Smooth muscle cell (in vitro differentiated cells): ENCODE results near the gene PCSK5. TPM values are rescaled to one million over a fixed set of nuclear protein-coding genes. Genes with fewer than 3 reads are reported as not detected.

Experiments used
- DNase-seq: peaks from one replicate; lab custom pipeline; 2025; ENCODE audit not compliant: unreplicated experiment; lab: John Stamatoyannopoulos, UW
- H2AFZ ChIP-seq: fragments of 200-600 bp; sonication (generic); 2 replicates; pipeline ENCODE4 v1.6.0; 2016; ENCODE audit warnings: antibody characterized with exemption, low read depth, mild to moderate bottlenecking
- H3F3A ChIP-seq: fragments of 200-600 bp; sonication (generic); 2 replicates; pipeline ENCODE4 v1.6.0; 2017; ENCODE audit warnings: antibody characterized with exemption, low read depth
- H3K27ac ChIP-seq: fragments of 200-600 bp; sonication (generic); 2 replicates; pipeline ENCODE4 v1.5.1; 2016; ENCODE audit warnings: low read depth, mild to moderate bottlenecking
- H3K27me3 ChIP-seq: fragments of 200-600 bp; sonication (generic); 2 replicates; pipeline ENCODE4 v1.6.1; 2016; ENCODE audit warnings: low read depth, mild to moderate bottlenecking
- H3K36me3 ChIP-seq: fragments of 200-600 bp; sonication (generic); 2 replicates; pipeline ENCODE4 v1.5.1; 2016; ENCODE audit warnings: low read depth
- H3K4me1 ChIP-seq: fragments of 200-600 bp; sonication (generic); 2 replicates; pipeline ENCODE4 v1.5.1; 2016; ENCODE audit warnings: low read depth
- H3K4me2 ChIP-seq: fragments of 200-600 bp; sonication (generic); 2 replicates; pipeline ENCODE4 v1.6.0; 2016; ENCODE audit warnings: mild to moderate bottlenecking
- H3K4me3 ChIP-seq: fragments of 200-600 bp; sonication (generic); 2 replicates; pipeline ENCODE4 v1.5.1; 2016; ENCODE audit warnings: mild to moderate bottlenecking
- H3K79me2 ChIP-seq: fragments of 200-600 bp; sonication (generic); 2 replicates; pipeline ENCODE4 v1.6.0; 2016; ENCODE audit warnings: low read depth, mild to moderate bottlenecking
- H3K9ac ChIP-seq: fragments of 200-600 bp; sonication (generic); 2 replicates; pipeline ENCODE4 v1.6.0; 2016; ENCODE audit warnings: low read depth
- H3K9me3 ChIP-seq: fragments of 200-600 bp; sonication (generic); replicated peaks from 2 replicates; pipeline ENCODE4 v1.5.1; 2016; ENCODE audit warnings: low read depth
- H4K20me1 ChIP-seq: fragments of 200-600 bp; sonication (generic); 2 replicates; pipeline ENCODE4 v1.6.0; 2016; ENCODE audit warnings: low read depth
- CTCF ChIP-seq: fragments of 200-600 bp; sonication (generic); IDR thresholded peaks from 2 replicates; pipeline ENCODE4 v1.5.1; 2017; ENCODE audit warnings: borderline replicate concordance, mild to moderate bottlenecking, antibody characterized with exemption; ENCODE audit not compliant: insufficient read depth, poor library complexity, severe bottlenecking
- WGBS: methylation state at CpG from one replicate; pipeline ENCODE4 v1.1.7; 2016; ENCODE audit warnings: low lambda C conversion rate; 5-methylcytosine and 5-hydroxymethylcytosine counted together
- polyA plus RNA-seq: library from polyadenylated mRNA; unstranded; fragments of >200 nt; fragmentation: Nextera tagmentation; extraction: Ambion mirVana; gene quantifications from 2 replicates; pipeline ENCODE4 v1.2.1, GENCODE V29; 2016
- total RNA-seq: library from RNA; depleted of rRNA; stranded (reverse); fragments of >200 nt; gene quantifications from 2 replicates; pipeline ENCODE4 v1.2.3, GENCODE V29; 2014

The PCSK5 gene
- total and polyA plus RNA-seq, 2 experiments from 2014 or later, result 2.3 to 2.8 TPM

GRCh38 chr9:75921391-75922127, 31.1 kb downstream of the PCSK5 start:
- DNase-seq, result no peak
- H3K27ac ChIP-seq, result no peak overlapping the region
- H3K4me1 ChIP-seq, result no peaks in the 10 kb centered on the region

GRCh38 chr9:75926385-75926784, 35.9 kb downstream of the PCSK5 start:
- Histone ChIP-seq H3K9ac (no peak overlapping the region), H3K79me2 (no peaks in the 10 kb centered on the region), H3K27me3 (peaks cover 4% of the 10 kb centered on the region), H3K27ac (no peak overlapping the region), H3K9me3 (no peaks in the 10 kb centered on the region), H4K20me1 (no peaks in the 10 kb centered on the region), H3K4me3 (no peak overlapping the region), H3K4me2 (no peak overlapping the region), H3K4me1 (peaks cover 12% of the 10 kb centered on the region), H3K36me3 (no peaks in the 10 kb centered on the region), H2AFZ (no peak overlapping the region), H3F3A (no peaks in the 10 kb centered on the region)
- WGBS, result 33% methylated on average over 2 of the region's 2 CpGs
- TF ChIP-seq CTCF, result no peak
- no peak for DNase-seq

More at GRCh38 chr9:75921391-75922127, 31.1 kb downstream of the PCSK5 start:
- Histone ChIP-seq H3K36me3 (no peaks in the 10 kb centered on the region), H4K20me1 (no peaks in the 10 kb centered on the region), H3K4me2 (no peak overlapping the region), H3K27me3 (peaks cover 6% of the 10 kb centered on the region), H3F3A (no peaks in the 10 kb centered on the region), H3K9me3 (no peaks in the 10 kb centered on the region), H2AFZ (no peak overlapping the region), H3K4me3 (no peak overlapping the region), H3K9ac (no peak overlapping the region), H3K79me2 (no peaks in the 10 kb centered on the region)
- 87% methylated on average over 5 of the region's 5 CpGs for WGBS
- TF ChIP-seq CTCF, result no peak

GRCh38 chr9:75927356-75927755, 36.9 kb downstream of the PCSK5 start:
- WGBS, result 65% methylated on average over 2 of the region's 2 CpGs
- Histone ChIP-seq H3K4me2 (no peak overlapping the region), H3K9me3 (no peaks in the 10 kb centered on the region), H3K4me3 (no peak overlapping the region), H3K79me2 (no peaks in the 10 kb centered on the region), H3K27ac (no peak overlapping the region), H2AFZ (no peak overlapping the region), H3F3A (no peaks in the 10 kb centered on the region), H4K20me1 (no peaks in the 10 kb centered on the region), H3K27me3 (peaks cover 4% of the 10 kb centered on the region), H3K9ac (no peak overlapping the region), H3K4me1 (peaks cover 12% of the 10 kb centered on the region), H3K36me3 (no peaks in the 10 kb centered on the region)
- no peak for TF ChIP-seq CTCF
- DNase-seq, result no peak

GRCh38 chr9:75930190-75930589, 39.7 kb downstream of the PCSK5 start:
- Histone ChIP-seq H3K27me3 (peaks cover 4% of the 10 kb centered on the region), H2AFZ (no peak overlapping the region), H3K79me2 (no peaks in the 10 kb centered on the region), H3K9ac (no peak overlapping the region), H3K36me3 (no peaks in the 10 kb centered on the region), H3K4me2 (no peak overlapping the region), H3K27ac (no peak overlapping the region), H4K20me1 (no peaks in the 10 kb centered on the region), H3K9me3 (no peaks in the 10 kb centered on the region), H3K4me1 (peaks cover 12% of the 10 kb centered on the region), H3F3A (no peaks in the 10 kb centered on the region), H3K4me3 (no peak overlapping the region)
- DNase-seq, result no peak
- WGBS, result 98% methylated on average over 4 of the region's 4 CpGs
- TF ChIP-seq CTCF, result no peak
